ENCODE measurements around the gene IL36G.

DNA sequence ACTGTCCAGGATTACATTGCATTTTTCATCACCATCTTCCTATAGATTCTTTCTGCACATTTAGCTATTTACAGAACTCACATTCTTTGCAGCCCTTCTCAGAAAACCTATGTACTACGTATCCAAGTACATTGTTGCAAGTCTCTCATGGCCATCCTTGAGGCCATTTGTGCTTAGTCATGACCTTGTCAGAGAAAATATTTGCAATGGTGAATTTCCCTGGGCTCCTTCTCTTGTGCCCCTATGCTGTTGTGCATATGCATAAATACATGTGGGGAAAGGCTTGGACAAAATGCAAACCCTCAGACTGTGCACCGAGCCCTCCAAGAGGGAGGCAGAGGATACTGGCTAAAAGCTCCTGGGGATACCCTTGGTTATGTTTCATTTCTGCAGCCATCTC, 47.0 kb downstream of the IL36G start:
- TF ChIP-seq, protein P1, sequence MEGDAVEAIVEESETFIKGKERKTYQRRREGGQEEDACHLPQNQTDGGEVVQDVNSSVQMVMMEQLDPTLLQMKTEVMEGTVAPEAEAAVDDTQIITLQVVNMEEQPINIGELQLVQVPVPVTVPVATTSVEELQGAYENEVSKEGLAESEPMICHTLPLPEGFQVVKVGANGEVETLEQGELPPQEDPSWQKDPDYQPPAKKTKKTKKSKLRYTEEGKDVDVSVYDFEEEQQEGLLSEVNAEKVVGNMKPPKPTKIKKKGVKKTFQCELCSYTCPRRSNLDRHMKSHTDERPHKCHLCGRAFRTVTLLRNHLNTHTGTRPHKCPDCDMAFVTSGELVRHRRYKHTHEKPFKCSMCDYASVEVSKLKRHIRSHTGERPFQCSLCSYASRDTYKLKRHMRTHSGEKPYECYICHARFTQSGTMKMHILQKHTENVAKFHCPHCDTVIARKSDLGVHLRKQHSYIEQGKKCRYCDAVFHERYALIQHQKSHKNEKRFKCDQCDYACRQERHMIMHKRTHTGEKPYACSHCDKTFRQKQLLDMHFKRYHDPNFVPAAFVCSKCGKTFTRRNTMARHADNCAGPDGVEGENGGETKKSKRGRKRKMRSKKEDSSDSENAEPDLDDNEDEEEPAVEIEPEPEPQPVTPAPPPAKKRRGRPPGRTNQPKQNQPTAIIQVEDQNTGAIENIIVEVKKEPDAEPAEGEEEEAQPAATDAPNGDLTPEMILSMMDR (optimal IDR thresholded peaks at IDR 0.05 in 1 of 3, IDR thresholded peaks at IDR 0.05 in 1 of 3, conservative IDR thresholded peaks at IDR 0.05 in 1 of 3; ENCODE audit: extremely low read depth in 1 of 3, insufficient read depth in 2 of 3, low read length in 3 of 3): no peak
- no peak for TF ChIP-seq EZH2 (IDR thresholded peaks at IDR 0.05; ENCODE audit: low read length)
